ENCODE data around the gene RGS11. TPM values are rescaled to one million over a fixed set of nuclear protein-coding genes. Genes with fewer than 3 reads are reported as not detected.
"Not testable (repeated sequence)": the region's sequence is repeated elsewhere in the genome, so short reads cannot be mapped to it uniquely, and the experiment has no call there.

The RGS11 gene
- total RNA-seq, 1 experiment from 2014 or later, result 1.1 TPM

GRCh38 chr16:280991-281659 is 5.4 kb upstream of the RGS11 start:
- DNase-seq (ENCODE audit: low read depth), result no peak

DNA sequence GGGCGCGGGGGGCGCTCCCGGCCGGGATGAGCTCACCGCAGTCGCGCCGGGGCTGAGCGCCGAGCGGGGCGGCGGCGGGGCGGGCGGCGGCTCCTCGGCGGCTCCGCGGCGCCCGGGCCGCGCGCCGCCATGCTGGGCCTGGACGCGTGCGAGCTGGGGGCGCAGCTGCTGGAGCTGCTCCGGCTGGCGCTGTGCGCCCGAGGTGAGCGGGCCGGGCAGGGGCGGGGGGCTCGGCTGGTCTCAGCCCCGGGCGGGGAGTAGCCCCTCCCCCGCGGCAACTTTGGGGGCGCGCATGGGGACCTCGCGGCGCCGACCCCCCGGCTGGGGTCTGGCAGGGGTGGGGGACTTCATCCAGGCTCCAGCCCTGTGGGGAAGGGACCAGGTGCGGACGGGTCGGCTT is 4.8 kb upstream of the RGS11 start, which contains the start of gene ARHGDIG:
Gene ARHGDIG (plus strand): TSS at position 40 of the 400 bp plus-strand sequence. CDS start 90 bp downstream, at position 130.
- no peak for DNase-seq (ENCODE audit: low read depth)

DNA sequence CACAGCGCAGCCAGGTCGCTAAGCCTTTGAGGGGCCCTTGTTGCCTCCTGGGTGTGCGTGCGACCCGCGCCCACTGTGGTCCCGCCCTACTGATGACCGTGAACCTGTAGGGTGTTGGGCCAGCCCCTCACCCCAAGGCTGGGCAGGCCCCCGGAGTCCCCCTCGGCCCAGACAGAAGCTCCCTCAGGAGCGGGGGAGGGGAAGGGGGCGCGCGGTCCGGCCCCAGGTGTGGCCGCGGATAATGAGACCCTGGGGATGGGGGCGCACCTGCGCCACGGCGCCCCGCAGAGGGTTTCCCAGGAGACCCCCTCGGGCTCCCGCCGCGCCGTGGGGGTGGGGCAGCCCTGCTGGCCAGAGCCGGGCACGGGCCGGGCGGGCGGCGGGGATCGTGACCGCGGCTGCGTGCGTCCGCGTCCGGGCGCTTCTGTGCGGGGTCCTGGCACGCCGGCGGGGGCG is 4.3 kb upstream of the RGS11 start:
- DNase-seq (ENCODE audit: low read depth), result no peak

GRCh38 chr16:279531-279930 is 3.8 kb upstream of the RGS11 start:
- no peak for DNase-seq (ENCODE audit: low read depth)

DNA sequence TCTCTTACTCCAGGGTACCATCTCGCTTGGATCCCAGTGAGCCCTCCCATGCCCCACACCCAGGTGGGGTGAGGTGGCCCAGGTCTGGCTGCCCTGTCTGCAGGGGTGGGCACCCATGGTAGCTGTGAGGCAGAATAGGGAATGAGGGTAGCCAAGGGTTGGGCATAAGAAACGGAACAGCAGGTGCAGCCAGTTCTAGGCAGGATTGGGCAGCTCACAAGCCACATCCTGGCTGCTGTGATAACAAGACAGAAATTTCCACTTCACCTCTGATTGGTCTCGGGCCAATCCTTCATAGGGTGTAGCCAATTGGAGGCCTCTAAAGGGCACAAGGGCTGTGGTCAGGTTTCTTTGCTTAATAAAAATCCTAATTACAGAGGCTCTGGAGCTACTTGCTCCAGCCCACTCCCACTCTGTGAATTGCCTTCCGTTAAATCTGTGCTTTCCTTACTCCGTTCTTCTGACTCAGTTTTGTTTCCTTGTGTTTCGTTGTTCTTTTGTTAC is 3.2 kb upstream of the RGS11 start:
- peak; percentile 48 for DNase-seq (ENCODE audit: low read depth)

GRCh38 chr16:276426-277077 is 808 bp upstream of the RGS11 start:
- no peak for DNase-seq (ENCODE audit: low read depth)

DNA sequence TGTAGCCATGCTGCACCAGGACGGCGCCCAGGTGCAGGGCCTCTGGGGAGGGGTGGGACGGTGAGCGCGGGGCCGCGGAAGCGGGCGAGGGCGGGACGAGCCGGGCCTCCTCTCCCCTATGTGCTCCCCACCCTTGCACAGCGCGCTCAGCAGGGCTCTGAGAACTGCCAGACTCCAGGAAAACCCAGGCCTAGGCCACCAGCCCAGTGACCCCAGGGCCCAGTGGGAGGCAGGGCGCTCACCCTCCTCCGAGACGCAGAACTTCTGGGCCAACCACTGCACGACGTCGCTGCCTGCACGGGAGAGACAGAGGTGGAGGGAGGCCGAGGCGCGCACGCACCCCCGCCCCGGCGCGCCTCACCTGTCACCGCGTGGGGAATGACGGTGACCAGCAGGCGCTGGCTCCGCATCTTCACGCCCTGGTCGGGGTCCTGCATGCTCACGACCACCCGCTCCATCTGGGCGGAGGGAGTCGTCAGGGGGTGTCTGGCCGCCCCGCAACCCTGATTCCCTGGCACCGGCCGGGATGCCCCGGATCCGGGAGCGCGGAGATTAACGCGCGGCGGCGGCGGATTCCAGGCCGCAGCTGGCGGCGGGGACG is 603 bp downstream of the RGS11 start:
- no peak for DNase-seq (ENCODE audit: low read depth)

DNA sequence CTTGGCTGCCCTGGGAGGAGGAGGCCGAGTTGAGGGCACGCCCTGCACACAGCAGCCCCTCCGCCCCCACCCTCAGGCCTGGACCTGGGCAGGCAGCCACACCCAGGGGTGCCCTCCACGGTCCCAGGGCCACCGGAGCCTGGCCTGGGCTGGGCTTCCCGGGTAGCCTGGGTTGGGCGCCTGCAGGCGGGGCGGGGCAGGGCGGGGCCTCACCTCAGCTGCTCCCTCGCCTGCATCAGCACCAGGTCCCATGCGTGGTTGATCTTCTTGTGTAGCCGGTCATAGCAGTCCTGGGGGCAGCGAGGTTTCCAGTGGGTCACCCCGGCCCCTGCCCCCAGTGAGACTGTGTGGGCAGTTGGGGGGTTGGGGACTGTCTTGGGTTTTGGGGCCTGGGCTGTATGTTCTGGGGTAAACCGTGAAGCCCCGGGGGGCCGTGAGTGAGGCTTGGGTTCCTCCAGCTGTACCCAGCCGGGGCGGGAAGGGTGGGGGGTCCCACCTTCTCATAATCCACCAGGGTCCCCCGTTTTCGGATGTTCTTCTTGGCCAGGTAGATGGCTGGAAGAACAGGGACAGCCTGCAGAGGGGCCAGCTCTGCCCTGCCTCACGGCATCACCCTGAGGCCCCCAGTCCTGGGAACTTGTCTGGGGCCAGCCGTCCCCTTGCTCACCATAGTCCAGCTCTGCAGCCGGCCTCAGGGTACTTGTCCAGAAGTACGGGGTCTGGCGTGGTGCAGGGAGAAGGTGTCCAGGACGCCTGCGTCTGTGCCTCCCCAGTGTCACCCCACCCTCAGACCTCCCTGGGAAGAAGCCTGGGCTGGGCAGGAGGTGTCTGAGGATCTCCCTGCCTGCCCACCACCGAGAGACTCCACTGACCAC is 2.0 kb downstream of the RGS11 start:
- no peak for DNase-seq (ENCODE audit: low read depth)

DNA sequence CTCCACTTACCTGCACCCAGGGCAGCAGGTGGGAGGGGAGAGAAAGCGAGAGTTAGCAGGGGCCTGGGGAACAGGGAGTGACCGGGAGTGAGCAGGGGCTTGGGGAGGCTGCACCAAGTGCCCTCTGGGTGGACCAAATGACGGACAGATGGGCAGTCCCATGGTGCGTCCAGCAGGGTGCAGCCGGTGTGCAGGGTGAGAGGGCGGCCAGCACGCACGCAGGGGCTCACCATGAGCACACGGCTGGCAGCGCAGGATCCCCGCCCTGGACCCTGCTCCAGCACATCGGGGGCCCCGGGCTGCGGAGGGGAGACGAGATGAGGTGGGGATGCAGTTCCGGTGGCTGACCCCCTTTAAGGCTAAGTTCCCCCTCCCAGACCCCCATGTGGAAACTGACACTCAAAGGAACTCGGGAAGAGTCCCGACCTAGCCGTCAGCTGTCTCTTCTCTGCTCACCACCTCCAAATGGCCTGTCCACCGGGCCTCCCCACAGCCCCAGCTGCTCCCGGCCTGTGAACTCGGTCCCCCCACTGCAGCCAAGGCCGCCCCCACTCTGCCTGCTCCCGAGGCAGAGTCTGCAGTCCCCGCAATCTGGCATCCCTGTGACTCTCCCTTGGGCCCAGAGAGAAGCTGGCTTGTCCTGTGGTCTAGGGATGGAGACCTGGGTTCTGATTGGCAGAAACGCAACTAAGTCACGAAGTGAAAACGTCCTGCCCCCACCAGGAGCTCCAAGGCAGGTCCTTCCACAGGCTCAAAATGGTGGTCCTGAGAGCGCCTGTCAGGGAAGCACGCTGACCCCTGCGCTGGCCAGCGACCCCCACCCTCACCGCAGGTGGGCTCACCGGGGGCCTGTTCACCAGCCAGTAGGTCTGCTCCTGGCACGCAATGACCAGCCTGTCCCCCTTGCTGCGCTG is 2.9 kb downstream of the RGS11 start:
- no peak for DNase-seq (ENCODE audit: low read depth)

- no peak for DNase-seq (ENCODE audit: low read depth)
Observed at GRCh38 chr16:270381-271255, 5.1 kb downstream of the RGS11 start.

DNA sequence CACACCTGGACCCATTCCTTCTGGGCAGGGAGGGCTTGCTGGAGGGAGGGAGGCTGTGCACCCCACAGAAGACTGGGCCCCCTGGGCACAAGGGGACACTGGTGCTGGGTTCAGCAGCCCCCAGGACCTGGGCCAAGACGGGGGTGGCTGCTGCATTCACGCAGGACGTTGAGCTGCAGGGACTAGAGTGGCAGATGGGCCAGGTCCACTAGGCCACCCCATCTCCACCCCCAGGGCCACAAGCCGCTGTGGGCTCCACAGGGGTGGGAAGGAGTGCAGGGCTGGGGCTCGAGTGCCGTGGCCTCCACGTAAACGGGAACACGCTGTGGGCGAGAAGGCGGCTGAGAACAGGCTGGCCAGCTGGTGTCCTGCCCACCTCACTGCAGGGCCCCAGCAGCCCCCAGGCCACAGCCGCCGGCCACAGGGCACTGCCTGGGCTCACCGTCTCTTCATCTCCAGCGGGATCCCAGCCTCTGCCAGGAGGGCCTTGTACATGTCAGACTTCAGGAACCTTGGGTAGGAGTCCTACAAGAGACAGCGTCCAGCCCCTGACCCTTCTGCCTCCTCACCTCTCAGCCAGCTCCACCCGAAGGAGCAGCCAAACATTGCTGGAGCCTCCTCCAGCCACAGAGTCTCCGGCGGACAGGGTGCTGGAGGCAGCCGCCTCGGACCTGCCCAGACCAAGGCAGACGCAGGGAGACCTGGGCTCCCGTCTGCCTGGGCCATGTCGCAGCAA is 6.5 kb downstream of the RGS11 start:
- no peak for DNase-seq (ENCODE audit: low read depth)

- DNase-seq (ENCODE audit: low read depth), result no peak
Observed at GRCh38 chr16:268141-269053, 7.3 kb downstream of the RGS11 start.

DNA sequence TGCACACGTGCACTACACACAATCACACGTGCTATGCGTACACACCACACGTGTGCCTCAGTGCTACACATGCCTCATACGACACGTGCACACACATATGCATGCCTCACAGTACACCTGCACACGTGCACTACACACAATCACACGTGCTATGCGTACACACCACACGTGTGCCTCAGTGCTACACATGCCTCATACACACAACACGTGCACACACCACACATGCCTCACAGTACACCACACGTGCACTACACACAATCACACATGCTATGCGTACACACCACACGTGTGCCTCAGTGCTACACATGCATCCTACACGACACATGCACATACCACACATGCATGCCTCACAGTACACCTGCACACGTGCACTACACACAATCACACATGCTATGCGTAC is 8.2 kb downstream of the RGS11 start:
- not testable (repeated sequence) for DNase-seq (ENCODE audit: low read depth)

GRCh38 chr16:266258-267164 is 9.2 kb downstream of the RGS11 start:
- no peak for DNase-seq (ENCODE audit: low read depth)

- DNase-seq (ENCODE audit: low read depth), result peak; percentile 8
Observed at GRCh38 chr16:265711-266110, 10.0 kb downstream of the RGS11 start.

- DNase-seq (ENCODE audit: low read depth), result no peak
Observed at GRCh38 chr16:265002-265529, 10.7 kb downstream of the RGS11 start.
